Hindlimb muscle (tissue), 1 donor: ENCODE data around the gene DBNDD2. TPM values are rescaled to one million over a fixed set of nuclear protein-coding genes. Genes with fewer than 3 reads are reported as not detected.
A peak's percentile ranks its signal among the peaks of the same experiment; 100 is the strongest.

Source experiments
- DNase-seq: peaks from one replicate; pipeline ENCODE4 v3.0.0-alpha.2; 2013
- polyA plus RNA-seq: library from polyadenylated mRNA; unstranded; fragments of 120-200 nt; gene quantifications from one replicate; pipeline ENCODE4 v1.2.1, GENCODE V29; 2013; ENCODE audit not compliant: insufficient read length

DBNDD2 gene
- polyA plus RNA-seq, 1 donor, result 25.0 TPM

GRCh38 chr20:45419188-45420091 lies 11.4 kb downstream of the DBNDD2 start:
- no peak for DNase-seq

- DNase-seq, result no peak
Measured at GRCh38 chr20:45420125-45420524, 12.0 kb downstream of the DBNDD2 start.

- DNase-seq, result no peak
Measured at GRCh38 chr20:45423700-45424099, 15.6 kb downstream of the DBNDD2 start.

- DNase-seq, result no peak
Measured at GRCh38 chr20:45425561-45425960, 17.5 kb downstream of the DBNDD2 start.

GRCh38 chr20:45426320-45427016 lies 18.4 kb downstream of the DBNDD2 start:
- no peak for DNase-seq

- DNase-seq, result no peak
Measured at GRCh38 chr20:45427236-45428149, 19.4 kb downstream of the DBNDD2 start.

GRCh38 chr20:45429618-45430017 lies 21.5 kb downstream of the DBNDD2 start:
- DNase-seq, result no peak

GRCh38 chr20:45432294-45432693 lies 24.2 kb downstream of the DBNDD2 start:
- DNase-seq, result no peak

GRCh38 chr20:45433316-45433715 lies 25.2 kb downstream of the DBNDD2 start:
- peak; percentile 18 for DNase-seq

GRCh38 chr20:45433976-45434375 lies 25.9 kb downstream of the DBNDD2 start:
- DNase-seq, result no peak

- peak; percentile 73 for DNase-seq
Measured at GRCh38 chr20:45436732-45437485, 28.8 kb downstream of the DBNDD2 start.

- DNase-seq, result no peak
Measured at GRCh38 chr20:45440424-45440823, 32.3 kb downstream of the DBNDD2 start.

GRCh38 chr20:45440891-45441685 lies 33.0 kb downstream of the DBNDD2 start:
- DNase-seq, result no peak

- no peak for DNase-seq
Measured at GRCh38 chr20:45441746-45442145, 33.7 kb downstream of the DBNDD2 start.

- DNase-seq, result no peak
Measured at GRCh38 chr20:45444050-45444449, 36.0 kb downstream of the DBNDD2 start.

- DNase-seq, result no peak
Measured at GRCh38 chr20:45445805-45446562, 37.9 kb downstream of the DBNDD2 start.

- no peak for DNase-seq
Measured at GRCh38 chr20:45448270-45448669, 40.2 kb downstream of the DBNDD2 start.

GRCh38 chr20:45449528-45449927 lies 41.4 kb downstream of the DBNDD2 start:
- DNase-seq, result no peak

- DNase-seq, result no peak
Measured at GRCh38 chr20:45450097-45450818, 42.2 kb downstream of the DBNDD2 start.

GRCh38 chr20:45452238-45452637 lies 44.1 kb downstream of the DBNDD2 start:
- no peak for DNase-seq
